Activated T-cell treated with anti-CD3 and anti-CD28 coated beads for 4 hours (primary cell): ENCODE results near the gene UNC93B1.
A peak's percentile ranks its signal among the peaks of the same experiment; 100 is the strongest.
"Not testable (repeated sequence)": the region's sequence is repeated elsewhere in the genome, so short reads cannot be mapped to it uniquely, and the experiment has no call there.

ENCODE experiments used
- DNase-seq: peaks from one replicate; pipeline ENCODE4 v3.0.0-alpha.2; 2020

The UNC93B1 gene

DNA sequence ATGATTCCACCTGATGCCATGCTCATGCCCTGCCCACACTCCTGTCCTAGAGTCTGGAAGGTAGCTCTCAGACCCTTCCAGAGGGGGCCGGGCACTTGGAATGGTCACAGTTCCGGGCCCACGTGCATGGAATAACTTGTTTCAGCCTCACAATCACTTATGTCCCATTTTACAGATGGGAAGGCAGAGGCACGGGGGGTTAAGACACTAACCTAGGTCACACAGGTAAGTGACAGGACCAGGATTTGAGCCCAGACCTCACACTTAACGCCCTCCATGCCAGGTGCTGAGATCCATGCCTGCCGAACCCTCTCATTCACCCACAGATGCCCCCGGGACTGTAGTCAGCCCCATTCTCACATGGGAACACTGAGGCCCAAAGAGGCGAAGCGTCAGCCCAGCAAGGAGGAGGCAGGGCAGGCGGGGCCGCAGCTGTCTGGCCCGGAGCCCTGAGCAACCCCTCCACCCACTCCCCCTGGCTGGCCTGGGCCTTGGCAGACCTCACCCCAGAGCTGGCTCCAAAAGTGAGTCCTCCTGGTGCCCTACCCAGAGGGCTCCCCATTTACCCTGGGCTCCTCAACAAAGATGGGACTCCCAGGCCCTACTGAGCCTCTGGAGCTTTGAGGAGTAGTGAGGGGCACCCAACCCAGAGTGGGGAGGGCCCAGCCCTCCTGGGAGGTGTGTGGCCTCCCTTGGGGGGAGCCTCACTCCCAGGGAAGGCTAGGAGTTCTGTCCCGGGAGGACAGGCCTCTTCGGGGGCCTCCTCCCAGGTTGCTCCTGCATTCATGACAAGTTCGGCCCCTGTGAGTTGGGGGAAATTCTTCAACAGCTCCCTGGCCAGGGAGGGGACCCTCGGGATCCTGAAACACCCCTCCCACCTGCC is 3.8 kb upstream of the UNC93B1 start:
- DNase-seq, result no peak

DNA sequence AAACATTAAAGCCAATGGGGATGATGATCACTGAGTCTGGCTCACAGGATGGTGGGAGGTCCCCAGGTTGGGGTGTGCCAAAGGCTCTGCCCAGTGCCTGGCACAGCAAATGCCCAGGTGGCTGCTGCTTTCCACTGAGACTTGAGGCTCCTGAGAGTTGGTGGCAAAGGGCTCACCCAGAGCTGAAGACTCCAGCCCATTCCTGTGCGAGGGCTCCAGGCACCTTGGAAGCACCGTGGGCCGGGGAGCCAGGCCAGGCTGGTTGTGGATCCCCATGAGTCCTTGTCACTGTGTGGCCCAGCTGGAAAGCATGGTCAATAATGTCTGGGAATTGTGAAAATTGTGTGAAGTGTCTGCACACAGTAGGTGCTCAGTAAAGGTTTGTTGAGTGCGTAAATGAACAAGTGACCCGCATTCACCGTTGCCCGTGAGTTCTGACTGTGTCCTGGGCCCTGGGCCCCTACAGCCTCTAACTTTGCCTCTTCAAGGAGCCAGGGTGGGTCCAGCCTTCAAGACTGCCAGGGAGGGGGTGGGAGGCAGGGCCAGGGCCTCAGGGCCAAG is 2.8 kb upstream of the UNC93B1 start:
- DNase-seq, result no peak

DNA sequence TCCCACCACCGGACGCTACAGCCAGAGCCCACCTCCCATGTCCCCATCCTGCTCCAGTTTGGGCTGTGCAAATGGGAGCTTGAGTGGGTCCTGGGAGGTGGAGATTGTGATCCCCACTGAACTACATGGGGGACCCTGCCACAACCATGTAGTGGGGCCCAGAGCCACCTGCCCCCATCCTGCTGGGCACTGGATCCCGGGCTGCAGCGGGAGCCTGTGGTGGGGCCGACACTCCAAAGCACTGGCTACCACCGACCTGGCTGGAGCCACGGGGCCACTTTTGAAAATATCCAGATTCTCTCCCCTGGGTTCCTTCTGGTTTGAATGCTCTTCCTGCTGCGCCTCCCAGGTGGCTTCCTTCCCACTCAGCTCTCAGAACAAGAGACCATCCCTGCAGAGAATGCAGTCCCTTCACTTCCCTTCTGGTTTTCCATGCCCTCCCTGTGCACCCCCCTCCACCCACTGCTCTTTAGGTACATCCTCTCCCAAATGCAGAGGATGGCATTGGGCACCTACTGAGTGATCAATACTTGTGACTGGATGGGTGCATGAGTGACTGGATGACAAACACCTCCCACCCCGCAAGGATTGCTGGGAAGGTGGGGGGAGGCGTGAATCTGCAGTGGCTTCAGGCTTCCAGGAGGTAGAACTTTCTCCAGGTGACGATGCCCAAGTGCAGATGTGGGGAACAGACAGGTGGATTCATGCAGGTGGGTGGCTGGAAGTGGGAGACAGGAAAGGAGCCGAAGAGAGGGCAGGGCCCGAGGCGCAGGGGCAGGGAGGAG is 846 bp upstream of the UNC93B1 start:
- DNase-seq, result no peak

- peak; percentile 29 for DNase-seq
These were observed 705 bp downstream of the UNC93B1 start for GRCh38 chr11:68002938-68003845.

DNA sequence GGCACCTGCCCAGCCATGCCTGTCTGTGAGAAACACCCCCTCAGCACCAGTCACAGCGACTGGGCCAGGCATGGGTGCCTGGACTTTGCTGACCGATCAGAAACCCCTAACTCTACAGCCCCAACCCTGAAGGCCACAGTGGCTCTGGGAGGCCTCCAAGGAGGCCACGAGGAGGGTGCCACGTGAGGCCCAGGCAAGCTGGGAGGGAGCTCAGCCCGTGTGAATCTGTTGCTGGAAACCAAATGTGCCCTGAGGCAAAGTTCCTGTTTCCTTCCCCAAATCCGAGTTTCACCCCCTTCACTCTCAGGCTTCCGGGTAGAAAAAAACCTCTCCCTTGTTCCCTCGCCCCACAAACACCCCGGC is 1.3 kb downstream of the UNC93B1 start:
- DNase-seq, result no peak

- no peak for DNase-seq
These were observed 4.2 kb downstream of the UNC93B1 start for GRCh38 chr11:67999704-68000103.

- no peak for DNase-seq
These were observed 4.7 kb downstream of the UNC93B1 start for GRCh38 chr11:67999201-67999629.

DNA sequence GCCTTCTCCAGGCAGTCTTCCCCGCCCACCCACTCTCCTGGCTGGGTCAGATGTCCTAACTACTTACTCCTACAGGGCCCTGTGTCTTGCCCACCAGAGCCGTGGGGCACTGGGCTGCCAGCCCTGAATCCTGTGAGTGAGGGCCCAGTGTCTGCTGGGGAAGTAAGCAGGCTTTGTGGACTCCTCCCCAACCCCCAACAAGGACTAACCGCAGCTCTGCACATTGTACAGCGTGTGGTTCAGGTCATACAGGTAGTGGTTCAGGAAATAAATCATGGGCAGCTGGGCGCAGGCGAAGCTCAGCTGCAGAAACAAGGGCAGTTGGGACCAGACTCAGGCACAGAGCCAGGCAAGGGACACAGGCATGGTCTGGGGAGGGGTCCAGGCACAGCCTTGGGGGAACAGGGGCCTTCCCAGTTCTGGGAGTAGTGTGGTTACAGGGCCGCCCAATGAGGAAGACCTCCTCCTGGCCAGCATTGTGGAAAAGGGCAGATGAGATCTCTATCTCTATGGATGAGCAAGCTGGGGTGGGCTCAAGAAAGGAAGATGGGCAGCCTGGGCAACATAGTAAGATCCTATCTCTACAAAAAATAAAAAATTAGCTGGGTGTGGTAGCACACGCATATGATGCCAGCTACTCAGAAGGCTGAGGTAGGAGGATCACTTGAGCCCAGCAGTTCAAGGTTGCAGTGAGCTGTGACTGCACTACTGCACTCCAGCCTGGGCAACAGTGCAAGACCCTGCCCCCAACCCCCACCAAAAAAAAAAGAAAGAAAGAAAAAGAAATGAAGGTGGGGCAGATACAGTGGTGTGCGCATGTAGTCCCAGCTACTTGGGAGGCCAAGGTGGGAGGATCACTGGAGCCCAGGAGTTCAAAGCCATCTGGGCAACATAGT is 5.5 kb downstream of the UNC93B1 start:
- no peak for DNase-seq

DNA sequence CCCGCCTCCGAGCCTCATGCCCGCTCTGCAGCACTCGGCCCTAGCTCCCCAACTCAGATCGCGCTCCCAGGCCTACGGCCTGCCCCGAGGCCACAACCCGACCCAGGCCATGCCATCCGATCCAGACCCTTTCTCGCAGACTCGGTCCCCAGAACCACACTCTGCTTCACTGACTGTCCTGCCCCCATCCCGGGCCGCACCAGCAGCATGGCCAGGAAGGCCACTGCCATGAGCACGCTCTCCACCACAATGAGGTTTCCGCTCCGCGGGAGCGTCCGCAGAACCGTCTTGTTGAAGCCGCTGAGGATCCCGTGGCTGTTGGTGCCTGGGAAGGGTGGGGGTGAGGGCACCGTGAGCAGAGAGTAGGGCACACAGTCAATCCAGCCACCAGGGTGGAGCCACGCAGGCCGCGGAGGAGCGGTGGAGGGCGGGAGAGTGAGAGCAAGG is 6.4 kb downstream of the UNC93B1 start:
- DNase-seq, result no peak

DNA sequence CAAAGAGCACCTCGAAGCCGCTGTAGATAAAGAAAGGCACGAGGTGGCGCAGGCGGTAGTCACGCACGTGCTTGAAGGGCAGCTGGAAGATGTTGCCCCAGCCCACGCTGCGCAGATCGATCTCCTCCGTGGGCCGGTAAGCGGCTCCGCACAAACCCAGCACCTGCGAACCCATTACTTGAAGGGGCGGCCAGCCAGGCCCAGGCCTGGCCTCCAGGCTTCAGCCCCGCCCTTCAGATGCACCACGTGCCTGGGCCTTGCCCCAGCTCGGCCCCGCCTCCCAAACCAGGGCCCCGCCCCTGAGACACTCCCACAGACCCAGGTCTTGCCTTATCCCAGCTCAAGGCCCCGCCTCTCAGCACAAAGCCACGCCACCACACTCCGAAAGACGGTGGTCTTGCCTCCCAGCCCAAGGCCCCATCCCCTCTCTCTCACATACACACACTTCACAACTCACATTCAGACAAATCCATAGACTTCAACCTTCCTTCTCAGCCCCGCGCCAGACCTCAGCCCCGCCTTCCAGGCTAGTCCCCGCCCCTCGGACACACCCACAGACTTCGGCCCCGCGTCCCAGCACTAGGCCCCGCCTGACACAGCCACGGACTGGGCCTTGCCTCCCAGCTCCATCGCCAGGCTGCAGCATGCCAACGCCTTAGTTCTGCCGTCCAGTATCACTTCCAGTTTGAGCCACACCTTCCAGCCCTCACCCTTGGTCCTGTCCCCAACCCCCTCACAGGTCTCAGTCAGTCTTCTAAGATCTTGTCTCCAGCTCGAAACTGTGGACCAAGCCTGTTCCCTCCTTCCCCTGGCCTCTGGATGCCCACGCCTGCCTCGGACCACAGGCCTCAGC is 7.0 kb downstream of the UNC93B1 start:
- no peak for DNase-seq

GRCh38 chr11:67996051-67996450 is 7.8 kb downstream of the UNC93B1 start:
- no peak for DNase-seq

- not testable (repeated sequence) for DNase-seq
These were observed 8.3 kb downstream of the UNC93B1 start for GRCh38 chr11:67995579-67995978.

- not testable (repeated sequence) for DNase-seq
These were observed 8.8 kb downstream of the UNC93B1 start for GRCh38 chr11:67995129-67995528.

- not testable (repeated sequence) for DNase-seq
These were observed 9.5 kb downstream of the UNC93B1 start for GRCh38 chr11:67994387-67994786.

GRCh38 chr11:67993821-67994220 is 10.1 kb downstream of the UNC93B1 start:
- DNase-seq, result not testable (repeated sequence)

DNA sequence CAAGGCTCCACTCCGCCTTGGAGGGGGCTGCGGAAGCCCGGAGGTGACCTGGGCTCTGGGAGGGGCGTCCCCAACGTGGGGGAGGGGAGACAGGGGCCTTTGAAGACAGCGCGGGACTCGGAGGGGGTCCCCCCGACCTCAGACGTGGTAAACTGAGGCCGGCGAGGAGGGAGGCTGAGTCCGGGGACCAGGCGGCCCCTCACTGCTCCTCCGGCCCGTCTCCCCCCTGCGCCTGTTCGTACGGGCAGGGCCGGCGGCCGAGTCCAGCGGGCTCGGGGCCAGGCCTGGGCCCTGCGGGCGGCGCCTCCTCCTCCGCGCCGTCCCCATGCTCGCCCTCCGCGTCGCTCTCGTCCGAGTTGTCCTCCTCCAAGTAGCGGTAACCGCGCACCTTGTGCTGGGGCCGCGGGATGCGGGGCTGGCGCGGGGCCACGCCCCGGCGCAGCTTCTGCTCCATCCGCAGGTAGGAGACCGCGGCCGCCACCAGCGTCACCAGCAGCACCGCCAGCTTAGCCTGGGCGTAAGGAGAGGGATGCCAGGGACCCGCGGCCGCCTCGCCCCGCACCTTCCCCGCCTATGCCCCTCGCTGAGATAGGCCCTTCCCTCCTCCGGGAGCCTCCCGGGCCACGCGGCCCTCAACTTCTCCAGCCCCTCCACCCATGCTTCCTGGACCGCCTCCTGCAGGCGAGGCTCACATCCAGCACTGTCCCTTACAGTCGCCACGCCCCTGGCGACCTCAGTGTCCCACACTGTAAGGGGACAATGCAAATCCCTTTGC is 12.4 kb downstream of the UNC93B1 start:
- not testable (repeated sequence) for DNase-seq

- not testable (repeated sequence) for DNase-seq
These were observed 13.2 kb downstream of the UNC93B1 start for GRCh38 chr11:67990546-67991346.

DNA sequence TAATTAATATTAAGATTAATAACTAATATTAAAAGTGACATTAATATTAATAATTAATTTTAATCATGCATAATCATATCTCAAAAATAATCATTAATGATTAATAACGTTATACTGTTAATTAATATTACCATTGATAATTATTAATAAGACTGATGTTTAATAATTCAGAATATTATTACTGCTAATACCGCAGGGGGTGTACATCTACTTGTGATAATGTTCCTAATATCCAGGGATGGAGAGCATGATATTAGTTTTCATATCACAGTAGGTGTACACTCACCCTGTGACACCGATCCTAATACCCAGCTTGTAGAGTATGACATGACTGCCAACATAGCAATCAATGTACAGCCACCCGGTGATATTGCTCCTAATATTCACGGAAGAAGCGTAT is 18.6 kb downstream of the UNC93B1 start:
- not testable (repeated sequence) for DNase-seq

GRCh38 chr11:67983951-67984350 is 19.9 kb downstream of the UNC93B1 start:
- DNase-seq, result no peak
